ENCODE results near the gene PLXDC2. TPM values are rescaled to one million over a fixed set of nuclear protein-coding genes. Genes with fewer than 3 reads are reported as not detected.

PLXDC2 gene
- total RNA-seq, 3 donors from 2014 or later (not counting 1 experiment from before 2014, with no cell fraction given) = 16.9 to 22.9 (median 21.6) TPM

DNA sequence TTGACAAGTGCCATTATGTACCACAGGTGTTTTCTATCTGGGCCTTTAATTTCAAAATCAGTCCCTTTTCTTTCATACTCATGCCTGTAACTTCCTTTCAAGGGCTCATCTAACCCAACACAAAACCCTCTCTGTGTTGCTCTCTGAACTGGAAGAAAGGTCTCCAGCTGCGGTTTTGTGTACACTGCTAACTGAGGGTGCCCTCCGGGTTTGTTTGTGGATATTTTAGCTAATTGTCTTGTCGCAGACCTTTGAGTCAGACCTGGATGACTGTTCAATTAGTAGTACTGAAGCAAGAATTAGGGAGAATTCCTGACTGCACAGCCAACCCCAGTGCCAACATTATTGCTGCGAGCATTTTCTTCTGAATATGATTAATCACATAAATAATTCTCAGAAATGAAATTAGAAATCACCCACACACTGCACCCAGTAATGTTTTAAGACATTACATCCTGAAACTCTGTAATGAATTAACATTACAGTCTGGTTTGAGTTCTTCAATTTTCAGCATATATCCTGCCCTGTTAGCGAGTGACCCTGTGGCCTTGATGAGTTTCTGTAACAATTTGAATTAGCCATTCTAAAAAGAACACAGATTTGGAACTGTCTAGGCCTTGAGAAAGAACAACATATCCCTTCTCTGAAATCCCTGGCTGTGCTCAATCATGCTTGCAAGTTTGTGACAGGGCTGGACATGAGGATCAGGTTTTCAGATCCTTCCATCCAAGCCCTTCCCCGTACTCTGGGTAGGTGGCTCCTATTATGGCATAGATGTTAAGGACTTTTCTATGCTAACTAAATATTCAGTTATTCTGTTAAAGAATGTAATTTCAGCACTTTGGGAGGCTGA, 460.1 kb downstream of the PLXDC2 start:
- ATAC-seq = no peak
- Histone ChIP-seq H3K36me3 (ENCODE audit: control insufficient read depth, insufficient read depth, low read length) (no peaks in the 10 kb centered on the region), H3K4me1 (ENCODE audit: control insufficient read depth, insufficient read depth, low read length) (no peaks in the 10 kb centered on the region), H3K27ac (ENCODE audit: low read length) (no peak overlapping the region), H3K4me3 (ENCODE audit: low read length) (no peak overlapping the region), H3K27me3 (ENCODE audit: control insufficient read depth, insufficient read depth, low read length) (no peaks in the 10 kb centered on the region), H3K9me3 (ENCODE audit: control insufficient read depth, insufficient read depth, low read length) (no peaks in the 10 kb centered on the region)
- Mint-ChIP-seq H3K4me3 (no peak overlapping the region), H3K4me1 (peaks cover 4 to 13% of the 10 kb centered on the region in 2 donors), H3K27me3 (ENCODE audit: low read depth in 2 of 2) (no peaks in the 10 kb centered on the region), H3K9me3 (no peaks in the 10 kb centered on the region), H3K27ac (no peak overlapping the region), H3K36me3 (peaks cover 6% of the 10 kb centered on the region)
- DNase-seq = no peak
- intact Hi-C loops (cut with micrococcal nuclease) = no loop called here
- WGBS (ENCODE audit: insufficient coverage) = 92% methylated on average over 6 of the region's 6 CpGs
- TF ChIP-seq, protein P1, sequence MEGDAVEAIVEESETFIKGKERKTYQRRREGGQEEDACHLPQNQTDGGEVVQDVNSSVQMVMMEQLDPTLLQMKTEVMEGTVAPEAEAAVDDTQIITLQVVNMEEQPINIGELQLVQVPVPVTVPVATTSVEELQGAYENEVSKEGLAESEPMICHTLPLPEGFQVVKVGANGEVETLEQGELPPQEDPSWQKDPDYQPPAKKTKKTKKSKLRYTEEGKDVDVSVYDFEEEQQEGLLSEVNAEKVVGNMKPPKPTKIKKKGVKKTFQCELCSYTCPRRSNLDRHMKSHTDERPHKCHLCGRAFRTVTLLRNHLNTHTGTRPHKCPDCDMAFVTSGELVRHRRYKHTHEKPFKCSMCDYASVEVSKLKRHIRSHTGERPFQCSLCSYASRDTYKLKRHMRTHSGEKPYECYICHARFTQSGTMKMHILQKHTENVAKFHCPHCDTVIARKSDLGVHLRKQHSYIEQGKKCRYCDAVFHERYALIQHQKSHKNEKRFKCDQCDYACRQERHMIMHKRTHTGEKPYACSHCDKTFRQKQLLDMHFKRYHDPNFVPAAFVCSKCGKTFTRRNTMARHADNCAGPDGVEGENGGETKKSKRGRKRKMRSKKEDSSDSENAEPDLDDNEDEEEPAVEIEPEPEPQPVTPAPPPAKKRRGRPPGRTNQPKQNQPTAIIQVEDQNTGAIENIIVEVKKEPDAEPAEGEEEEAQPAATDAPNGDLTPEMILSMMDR (IDR thresholded peaks at IDR 0.05) = no peak

DNA sequence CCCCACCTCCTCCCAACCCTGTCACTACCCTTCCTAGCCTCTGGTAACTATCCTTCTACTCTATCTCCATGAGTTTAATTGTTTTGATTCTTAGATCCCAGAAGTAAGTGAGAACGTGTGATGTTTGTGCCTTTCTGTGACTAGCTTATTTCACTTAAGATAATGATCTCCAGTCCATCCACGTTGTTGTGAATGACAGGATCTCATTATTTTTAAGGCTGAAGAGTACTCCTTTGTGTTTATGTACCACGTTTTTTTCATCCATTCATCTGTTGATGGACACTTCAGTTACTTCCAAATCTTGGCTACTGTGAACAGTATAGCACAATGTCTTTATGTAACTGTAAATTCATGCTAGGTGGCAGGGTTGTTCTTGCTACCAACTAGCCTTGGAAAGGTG, 461.6 kb downstream of the PLXDC2 start:
- Mint-ChIP-seq H3K4me3 (no peak overlapping the region), H3K36me3 (peaks cover 6% of the 10 kb centered on the region), H3K27ac (no peak overlapping the region), H3K9me3 (no peaks in the 10 kb centered on the region), H3K27me3 (ENCODE audit: low read depth in 2 of 2) (no peaks in the 10 kb centered on the region), H3K4me1 (peaks cover 4 to 6% of the 10 kb centered on the region in 2 donors)
- no peaks in the 10 kb centered on the region for H3K9me3 ChIP-seq (ENCODE audit: control insufficient read depth, insufficient read depth, low read length)
- no peak overlapping the region for H3K4me3 ChIP-seq (ENCODE audit: low read length)
- ATAC-seq (no peak), DNase-seq (no peak)
- WGBS (ENCODE audit: insufficient coverage) = 69% methylated on average over 3 of the region's 3 CpGs
- no peaks in the 10 kb centered on the region for H3K4me1 ChIP-seq (ENCODE audit: control insufficient read depth, insufficient read depth, low read length)
- TF ChIP-seq, protein P1 (IDR thresholded peaks at IDR 0.05) = no peak
- H3K27me3 ChIP-seq (ENCODE audit: control insufficient read depth, insufficient read depth, low read length) = no peaks in the 10 kb centered on the region
- H3K36me3 ChIP-seq (ENCODE audit: control insufficient read depth, insufficient read depth, low read length) = no peaks in the 10 kb centered on the region
- intact Hi-C loops (cut with micrococcal nuclease) = no loop called here
- no peak overlapping the region for H3K27ac ChIP-seq (ENCODE audit: low read length)

DNA sequence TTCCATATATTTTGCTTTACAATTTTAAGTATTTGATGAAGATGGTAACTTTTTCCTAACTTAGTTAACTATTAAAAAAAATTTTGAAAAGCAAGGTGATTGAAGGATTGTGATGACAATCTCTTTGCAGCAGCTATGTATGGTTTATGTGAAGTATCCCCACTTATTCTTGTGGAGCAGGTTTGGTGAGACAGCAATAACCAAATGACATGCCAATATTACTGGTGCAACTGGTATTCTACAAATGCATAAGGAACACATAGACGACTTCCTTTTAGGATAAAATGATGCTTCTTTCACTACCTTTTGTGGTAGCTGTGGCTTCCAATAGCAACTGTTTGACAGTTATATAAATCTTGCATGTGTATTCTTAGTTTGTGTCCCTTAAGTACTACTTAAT, 465.3 kb downstream of the PLXDC2 start:
- no peak overlapping the region for H3K4me3 Mint-ChIP-seq
- no CpG with 5 or more reads among the region's 1 CpG for WGBS (ENCODE audit: insufficient coverage)
- H3K27ac Mint-ChIP-seq = no peak overlapping the region
- Histone ChIP-seq H3K27me3 (ENCODE audit: control insufficient read depth, insufficient read depth, low read length) (no peaks in the 10 kb centered on the region), H3K4me3 (ENCODE audit: low read length) (no peak overlapping the region), H3K27ac (ENCODE audit: low read length) (no peak overlapping the region), H3K9me3 (ENCODE audit: control insufficient read depth, insufficient read depth, low read length) (no peaks in the 10 kb centered on the region), H3K36me3 (ENCODE audit: control insufficient read depth, insufficient read depth, low read length) (no peaks in the 10 kb centered on the region), H3K4me1 (ENCODE audit: control insufficient read depth, insufficient read depth, low read length) (no peaks in the 10 kb centered on the region)
- no peaks in the 10 kb centered on the region for H3K27me3 Mint-ChIP-seq (ENCODE audit: low read depth in 2 of 2)
- H3K4me1 Mint-ChIP-seq = peaks cover 4 to 6% of the 10 kb centered on the region in 2 donors
- no peak for ATAC-seq
- no peak for DNase-seq
- TF ChIP-seq, protein P1 (IDR thresholded peaks at IDR 0.05) = no peak
- H3K36me3 Mint-ChIP-seq = no peaks in the 10 kb centered on the region
- intact Hi-C loops (cut with micrococcal nuclease) = no loop called here
- no peaks in the 10 kb centered on the region for H3K9me3 Mint-ChIP-seq

Measured in natural killer cell (primary cell).